Retinal pigment epithelial cell (primary cell): ENCODE data around the gene TNPO1.
"Not testable (repeated sequence)": the region's sequence is repeated elsewhere in the genome, so short reads cannot be mapped to it uniquely, and the experiment has no call there.

Experiments
- DNase-seq: peaks from one replicate; pipeline ENCODE4 v3.0.0-alpha.2; 2010; ENCODE audit warnings: low read depth
- H3K4me3 ChIP-seq: 2 replicates; pipeline ENCODE4 v1.5.1; 2011; ENCODE audit warnings: mild to moderate bottlenecking, low read length, control low read depth, moderate library complexity
- CTCF ChIP-seq: conservative IDR thresholded peaks from 2 replicates; pipeline ENCODE4 v1.5.1; 2011; ENCODE audit warnings: low read depth, low read length, control low read depth, inconsistent platforms

Gene TNPO1

GRCh38 chr5:72784129-72784528, 32.3 kb upstream of the TNPO1 start:
- TF ChIP-seq CTCF: no peak
- no peak overlapping the region for H3K4me3 ChIP-seq
- DNase-seq: no peak

DNA sequence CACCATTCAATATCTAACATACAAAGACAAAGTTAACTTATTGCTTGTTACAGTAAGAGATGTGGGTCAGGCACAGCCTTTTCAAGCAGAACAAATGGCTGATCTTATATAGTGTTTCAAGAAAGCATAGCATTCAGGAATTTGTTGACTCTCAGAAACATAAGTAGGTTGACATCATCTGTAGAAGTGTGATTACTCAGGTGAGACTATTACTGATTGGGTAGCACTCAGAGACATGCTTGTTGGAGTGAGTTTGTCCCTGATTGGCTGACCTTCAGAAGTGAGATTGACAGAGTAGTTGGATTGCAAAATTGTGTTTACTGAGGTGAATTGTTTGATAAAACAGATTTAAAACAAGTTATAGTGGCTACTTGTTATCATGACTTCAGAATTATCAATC, 30.7 kb upstream of the TNPO1 start:
- no peak for TF ChIP-seq CTCF
- H3K4me3 ChIP-seq: no peak overlapping the region
- no peak for DNase-seq

DNA sequence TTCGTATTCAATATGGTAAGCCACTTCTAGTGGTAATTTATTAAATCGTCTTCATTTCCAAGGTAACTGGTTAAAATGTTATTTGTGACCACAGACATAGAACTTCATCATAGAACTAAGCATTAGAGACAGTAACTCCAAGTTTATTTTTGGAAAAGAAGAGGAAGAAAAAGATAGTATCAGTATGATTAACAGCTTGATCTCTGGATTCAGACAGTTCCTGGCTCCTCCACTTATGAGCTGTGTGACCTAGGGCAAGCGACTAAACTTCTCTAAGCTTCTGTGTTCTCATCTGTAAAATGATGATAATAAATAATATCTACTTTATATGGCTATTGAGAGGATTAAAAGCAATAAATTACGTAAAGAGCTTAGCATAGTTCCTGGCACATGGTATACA, 29.8 kb upstream of the TNPO1 start:
- no peak overlapping the region for H3K4me3 ChIP-seq
- TF ChIP-seq CTCF: no peak
- no peak for DNase-seq

GRCh38 chr5:72788866-72789505, 27.5 kb upstream of the TNPO1 start:
- DNase-seq: no peak

DNA sequence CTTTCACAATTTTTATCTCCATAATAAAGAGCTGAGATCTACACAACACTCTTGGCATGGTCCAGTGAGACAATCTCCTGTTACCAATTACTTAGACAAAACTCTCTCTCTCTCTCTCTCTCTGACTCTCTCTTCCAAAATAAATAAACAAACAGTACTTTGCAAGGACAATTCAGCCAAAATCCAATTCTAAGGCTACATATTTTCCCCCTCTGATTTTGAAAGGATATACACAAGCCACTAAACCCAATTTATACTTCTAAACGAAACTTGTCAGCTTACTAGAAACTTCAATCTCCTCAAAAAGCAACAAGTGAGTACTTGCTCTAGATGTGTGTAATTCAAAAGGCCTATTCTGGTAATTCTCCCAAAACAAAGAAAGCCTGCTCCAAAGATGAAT, 26.3 kb upstream of the TNPO1 start:
- no peak overlapping the region for H3K4me3 ChIP-seq
- TF ChIP-seq CTCF: no peak
- DNase-seq: no peak

More at GRCh38 chr5:72788866-72789505, 27.5 kb upstream of the TNPO1 start:
- no peak overlapping the region for H3K4me3 ChIP-seq
- TF ChIP-seq CTCF: no peak

DNA sequence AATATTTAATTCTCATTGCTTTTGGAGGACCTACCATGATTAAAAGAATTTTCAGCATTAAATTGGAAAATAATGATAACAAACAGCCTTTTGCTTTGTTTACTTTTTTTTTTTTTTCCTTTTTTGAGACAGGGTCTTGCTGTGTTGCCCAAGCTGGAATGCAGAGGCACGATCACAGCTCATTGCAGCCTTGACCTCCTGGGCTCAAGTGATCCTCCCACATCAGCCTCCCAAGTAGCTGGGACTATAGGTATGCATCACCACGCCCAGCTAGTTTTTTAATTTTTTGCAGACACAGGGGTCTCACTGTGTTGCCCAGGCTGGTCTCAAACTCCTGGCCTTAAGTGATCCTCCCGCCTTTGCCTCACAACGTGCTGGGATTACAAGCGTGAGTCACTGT, 23.8 kb upstream of the TNPO1 start:
- not testable (repeated sequence) for H3K4me3 ChIP-seq, DNase-seq

DNA sequence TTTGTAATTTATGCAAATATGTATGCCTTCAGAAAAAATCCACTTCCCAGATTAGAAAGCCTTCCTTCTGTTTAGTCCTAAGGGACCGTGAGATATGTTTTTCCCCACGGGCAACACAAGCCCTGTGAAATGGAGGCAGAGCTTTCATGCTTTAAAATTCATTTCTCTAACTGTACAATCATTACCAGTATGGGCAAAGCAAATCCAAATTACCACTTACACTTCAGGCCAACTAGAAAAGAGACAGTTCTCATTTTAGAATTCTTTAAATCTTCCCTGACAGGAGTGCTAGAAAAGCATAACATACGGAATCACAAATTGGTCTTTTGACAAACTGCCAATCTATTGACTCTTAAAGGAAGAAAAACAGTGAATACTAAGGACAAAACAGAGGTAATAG, 20.5 kb upstream of the TNPO1 start:
- H3K4me3 ChIP-seq: no peak overlapping the region
- no peak for DNase-seq
- TF ChIP-seq CTCF: no peak

DNA sequence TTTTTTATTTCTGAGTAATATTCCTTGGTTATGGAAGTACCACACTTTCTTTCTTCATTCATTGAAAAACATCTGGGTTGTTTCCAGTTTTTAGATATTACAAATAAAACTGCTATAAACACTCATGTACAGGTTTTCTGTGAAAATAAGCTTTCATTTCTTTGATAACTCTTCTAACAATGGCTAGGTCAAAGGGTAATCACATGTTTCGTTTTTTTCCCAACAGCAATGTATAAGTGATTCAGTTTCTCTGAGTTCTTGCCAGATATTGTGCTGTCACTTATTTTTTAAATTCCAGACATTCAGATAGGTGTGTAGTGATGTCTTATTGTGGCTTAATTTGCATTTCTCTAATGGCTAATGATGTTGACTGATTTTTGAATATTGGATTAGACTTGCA, 16.7 kb upstream of the TNPO1 start:
- no peak for DNase-seq
- no peak overlapping the region for H3K4me3 ChIP-seq
- TF ChIP-seq CTCF: no peak

DNA sequence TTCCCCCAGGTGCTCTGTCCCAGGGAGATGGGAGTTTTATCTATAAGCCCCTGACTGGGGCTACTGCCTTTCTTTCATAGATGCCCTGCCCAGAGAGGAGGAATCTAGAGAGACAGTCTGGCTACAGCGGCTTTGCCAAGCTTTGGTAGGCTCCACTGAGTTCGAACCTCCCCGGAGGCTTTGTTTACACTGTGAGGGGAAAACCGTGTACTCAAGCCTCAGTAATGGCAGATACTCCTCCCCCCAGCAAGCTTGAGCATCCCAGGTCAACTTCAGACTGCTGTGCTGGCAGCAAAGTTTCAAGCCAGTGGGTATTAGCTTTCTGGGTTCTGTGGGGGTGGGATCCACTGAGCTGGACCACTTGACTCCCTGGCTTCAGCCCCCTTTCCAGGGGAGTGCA, 7.8 kb upstream of the TNPO1 start:
- not testable (repeated sequence) for H3K4me3 ChIP-seq, DNase-seq
